Left renal cortex interstitium (tissue), 4 donors: ENCODE measurements around the gene WLS. TPM values are rescaled to one million over a fixed set of nuclear protein-coding genes. Genes with fewer than 3 reads are reported as not detected.
A peak's percentile ranks its signal among the peaks of the same experiment; 100 is the strongest.
"Not testable (repeated sequence)": the region's sequence is repeated elsewhere in the genome, so short reads cannot be mapped to it uniquely, and the experiment has no call there.

Source experiments
- DNase-seq, 4 donors: peaks; one replicate each; pipeline ENCODE4 v3.0.0-alpha.2; 2013; ENCODE audit warnings: low read depth in 4 of 4, low spot score in 2 of 4, missing footprints in 1 of 4
- polyA plus RNA-seq, 4 donors: library from polyadenylated mRNA; unstranded; fragments of 120-200 nt; gene quantifications; one replicate each; pipeline ENCODE4 v1.2.1, GENCODE V29; 2013; ENCODE audit not compliant: insufficient read length in 4 of 4

WLS gene
- polyA plus RNA-seq, 4 donors, result 130 to 191 (median 130) TPM

DNA sequence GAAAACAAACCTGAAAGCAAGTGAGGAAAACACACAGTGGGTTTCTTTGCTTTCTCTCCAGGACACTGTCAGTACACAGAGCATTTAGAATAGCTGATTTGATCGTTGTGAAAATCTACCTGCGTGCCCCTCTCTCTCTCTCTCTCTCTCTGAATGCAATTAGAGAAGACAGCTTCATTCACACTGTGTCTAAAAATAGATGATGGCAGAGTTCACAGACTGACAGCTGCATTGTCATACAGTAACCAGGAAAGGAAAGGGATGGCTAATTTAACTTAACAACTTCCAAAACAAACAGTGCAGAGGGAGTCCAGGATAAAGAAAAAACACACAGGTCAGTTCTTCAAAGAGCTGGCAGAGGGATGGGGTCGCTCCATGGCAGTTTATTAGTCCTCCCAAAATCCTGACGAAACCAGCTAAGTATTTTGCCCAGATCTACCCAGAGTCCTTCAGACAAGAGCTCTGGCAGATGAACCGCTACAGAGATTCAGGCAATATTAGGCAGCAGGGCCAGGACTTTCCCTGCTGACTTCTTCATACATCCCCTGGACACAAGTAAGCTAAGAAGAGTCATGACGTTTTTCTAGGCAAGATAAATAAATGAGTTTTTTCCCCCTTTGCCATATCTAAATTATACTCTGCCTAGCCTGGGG is 58.9 kb downstream of the WLS start:
- peak in 2 of 4 donors; percentile 47 to 49 for DNase-seq

DNA sequence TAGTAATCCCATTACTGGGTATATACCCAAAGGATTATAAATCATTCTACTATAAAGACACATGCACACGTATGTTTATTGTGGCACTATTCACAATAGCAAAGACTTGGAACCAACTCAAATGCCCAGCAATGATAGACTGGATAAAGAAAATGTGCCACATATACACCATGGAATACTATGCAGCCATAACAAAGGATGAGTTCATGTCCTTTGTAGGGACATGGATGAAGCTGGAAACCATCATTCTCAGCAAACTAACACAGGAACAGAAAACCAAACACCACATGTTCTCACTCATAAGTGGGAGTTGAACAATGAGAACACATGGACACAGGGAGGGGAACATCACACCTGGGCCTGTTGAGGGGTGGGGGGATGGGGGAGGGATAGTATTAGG is 60.5 kb downstream of the WLS start:
- not testable (repeated sequence) for DNase-seq

DNA sequence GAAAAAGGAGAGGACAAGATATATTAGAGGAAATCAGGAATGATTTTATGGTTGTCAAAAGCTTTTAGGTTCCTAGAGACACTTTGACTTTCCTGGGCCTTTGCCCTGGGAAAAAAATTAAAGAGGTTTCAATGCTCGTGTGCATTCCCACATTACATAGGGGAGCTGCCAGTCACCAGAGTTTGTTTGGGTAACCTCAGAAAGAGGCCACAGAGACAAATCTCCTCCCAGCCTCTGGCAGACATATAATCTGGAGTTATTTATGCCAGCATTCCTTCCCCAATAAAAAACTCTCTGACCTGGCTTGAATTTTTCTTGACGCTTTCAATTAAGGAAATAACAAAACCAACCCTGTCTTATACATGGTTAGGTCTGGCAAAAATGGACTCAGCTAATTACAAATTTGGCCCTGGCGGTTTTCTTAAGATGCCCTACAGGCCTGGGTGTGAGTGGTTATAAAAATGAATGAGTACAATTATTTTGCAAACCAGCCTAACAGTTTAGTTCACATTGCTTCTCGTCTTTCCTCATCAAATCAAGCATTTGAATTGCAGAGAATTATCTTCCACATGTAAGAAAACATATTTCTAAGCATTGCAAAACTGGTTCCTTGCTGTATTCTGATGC is 63.7 kb downstream of the WLS start:
- no peak for DNase-seq

DNA sequence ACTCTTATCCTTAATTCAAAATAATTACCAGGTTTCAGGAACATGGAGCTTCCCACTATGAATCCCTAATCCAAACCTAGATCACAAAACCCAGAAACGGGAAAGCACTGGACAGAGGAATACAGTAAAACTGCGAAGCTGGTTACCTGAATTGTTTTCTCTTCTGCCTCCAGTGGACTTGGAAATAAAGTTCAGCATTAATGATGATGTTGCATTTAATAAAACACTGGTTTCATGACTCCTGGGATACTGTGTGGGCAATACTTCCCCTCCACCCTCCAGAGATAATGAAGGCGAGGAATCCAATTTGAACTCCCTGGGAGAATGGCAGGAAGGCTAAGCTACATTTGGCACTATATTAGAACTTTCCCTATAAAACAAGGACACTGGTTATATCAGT is 65.1 kb downstream of the WLS start:
- no peak for DNase-seq

DNA sequence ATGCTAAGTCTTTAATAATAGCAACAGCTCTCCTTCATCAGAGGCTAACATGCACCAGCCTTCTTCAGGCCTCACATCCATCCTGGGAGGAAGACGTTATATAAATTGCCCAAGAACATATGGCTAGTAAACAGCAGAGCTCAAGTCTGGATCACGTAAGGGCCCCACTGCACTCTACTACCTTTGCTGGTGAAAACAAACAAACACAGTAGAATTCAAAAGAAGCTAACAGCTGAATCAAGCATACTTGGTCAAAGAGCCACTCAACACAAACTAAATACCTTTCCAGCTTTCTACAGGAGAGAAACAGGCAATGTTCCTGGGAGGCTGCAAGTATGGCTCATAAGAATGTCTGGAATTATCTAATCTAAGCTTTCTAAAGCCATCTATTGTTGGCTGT is 66.0 kb downstream of the WLS start:
- no peak for DNase-seq

DNA sequence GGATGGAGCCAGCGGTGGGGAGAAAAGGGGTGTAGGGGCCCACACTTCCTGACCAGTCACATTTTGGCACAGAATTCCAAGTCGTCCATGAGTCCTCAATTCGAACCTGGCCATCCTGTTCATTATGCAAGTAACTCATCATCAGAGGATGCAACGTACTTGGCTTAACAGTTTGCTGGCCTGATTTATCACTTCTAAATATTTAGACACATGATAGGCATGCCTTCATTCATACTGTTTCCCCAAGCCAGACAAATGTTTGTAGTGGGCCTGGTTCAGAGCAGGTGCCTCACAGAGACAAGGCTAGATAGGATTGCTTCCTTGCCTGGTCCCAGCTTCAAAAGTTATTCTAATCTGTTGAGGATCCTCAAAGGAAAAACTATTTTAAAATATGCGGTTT is 66.7 kb downstream of the WLS start:
- DNase-seq, result no peak

DNA sequence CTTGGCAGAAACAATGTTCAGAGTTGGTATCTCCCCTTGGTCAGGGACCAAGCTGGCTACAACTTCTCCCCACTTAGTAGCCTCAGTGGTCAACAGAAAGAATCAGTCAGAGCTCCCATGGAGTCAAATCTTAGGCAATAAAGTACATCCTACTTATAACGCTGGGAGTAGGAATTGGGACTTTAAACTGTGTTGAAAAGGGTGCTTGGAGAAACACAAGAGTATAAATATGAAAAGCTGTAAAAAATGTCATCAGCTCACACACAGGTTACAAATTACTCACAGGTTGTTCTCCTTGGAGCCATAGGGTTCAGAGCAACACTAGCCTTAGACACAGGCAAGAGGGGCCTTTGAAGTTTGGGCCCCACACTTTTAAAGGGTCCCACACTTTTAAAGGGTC is 67.4 kb downstream of the WLS start:
- no peak for DNase-seq

DNA sequence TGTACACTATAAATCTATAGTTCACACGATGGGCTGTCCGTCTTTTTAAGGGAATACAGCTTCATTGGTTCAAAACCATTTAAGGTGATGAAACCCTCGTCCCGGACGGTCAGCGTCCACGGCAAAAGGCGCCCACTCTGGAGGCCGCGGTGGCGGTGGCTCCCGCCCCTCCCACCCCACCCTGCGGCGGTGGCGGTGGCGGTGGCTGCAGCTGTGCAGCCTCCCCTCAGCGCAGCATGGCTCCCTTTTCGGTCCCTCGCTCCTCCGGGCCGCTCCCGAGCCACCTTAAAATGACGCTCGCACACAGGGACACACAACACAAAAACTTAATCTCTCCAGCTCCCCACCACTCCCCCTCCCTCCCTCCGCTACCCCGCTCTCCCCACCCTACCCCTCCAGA is 69.1 kb downstream of the WLS start:
- no peak for DNase-seq

DNA sequence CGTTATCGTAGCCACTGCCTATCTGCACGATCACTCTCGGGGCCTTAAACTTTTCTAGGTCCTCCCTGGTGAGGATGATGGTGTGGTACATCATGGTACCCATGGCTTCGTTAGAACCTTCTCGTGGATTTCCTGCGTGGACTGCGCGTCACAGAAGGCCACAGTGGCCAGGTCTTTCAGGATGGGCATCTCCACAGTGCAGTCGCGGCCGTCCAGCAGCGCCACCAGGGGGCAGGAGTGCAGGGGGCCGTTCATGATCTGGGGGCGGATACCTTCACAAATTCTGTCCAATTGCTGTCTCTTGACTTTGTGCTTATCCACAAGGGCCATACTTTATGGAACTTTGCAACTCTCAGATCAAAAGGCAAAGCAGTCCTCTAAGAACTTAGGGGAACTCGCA is 69.6 kb downstream of the WLS start:
- DNase-seq, result no peak

DNA sequence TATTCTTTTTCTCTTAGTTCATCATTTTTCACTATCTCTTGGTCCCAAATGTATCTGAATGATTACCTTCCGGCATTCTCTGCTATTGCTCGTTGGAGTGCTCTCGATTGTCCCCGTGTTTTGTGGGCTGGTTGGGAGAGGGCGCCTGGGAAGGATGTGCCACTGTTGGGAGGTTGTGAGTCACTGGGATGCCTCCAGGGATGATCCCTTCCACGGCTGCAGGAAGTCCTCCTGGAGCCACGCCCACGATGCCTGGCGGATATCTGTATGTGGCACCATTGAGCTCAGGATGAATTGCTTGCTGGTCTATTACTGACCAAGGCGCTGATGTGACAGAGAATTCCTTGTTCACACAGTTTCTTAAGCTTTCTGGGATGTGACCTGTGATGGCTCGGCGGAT is 70.7 kb downstream of the WLS start:
- DNase-seq, result not testable (repeated sequence)

DNA sequence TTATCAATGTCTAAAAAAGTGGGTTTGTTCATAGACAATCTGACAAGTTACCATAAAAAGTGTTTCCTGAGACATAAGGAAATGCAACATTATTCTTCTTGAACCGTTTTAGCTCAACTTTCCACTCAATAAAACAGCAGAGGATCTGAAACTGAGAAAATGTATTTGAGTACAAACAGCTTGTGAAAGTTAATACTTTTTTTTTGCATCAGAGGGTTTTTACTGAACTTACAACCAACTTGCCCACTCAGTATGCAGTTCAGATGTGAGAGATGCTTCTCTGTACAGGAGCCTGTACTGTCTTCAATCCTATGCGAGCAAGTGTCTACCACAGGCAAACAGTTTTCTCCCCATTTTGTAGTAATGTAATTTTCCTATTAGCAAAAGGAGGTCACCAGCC is 71.4 kb downstream of the WLS start:
- DNase-seq, result not testable (repeated sequence)

DNA sequence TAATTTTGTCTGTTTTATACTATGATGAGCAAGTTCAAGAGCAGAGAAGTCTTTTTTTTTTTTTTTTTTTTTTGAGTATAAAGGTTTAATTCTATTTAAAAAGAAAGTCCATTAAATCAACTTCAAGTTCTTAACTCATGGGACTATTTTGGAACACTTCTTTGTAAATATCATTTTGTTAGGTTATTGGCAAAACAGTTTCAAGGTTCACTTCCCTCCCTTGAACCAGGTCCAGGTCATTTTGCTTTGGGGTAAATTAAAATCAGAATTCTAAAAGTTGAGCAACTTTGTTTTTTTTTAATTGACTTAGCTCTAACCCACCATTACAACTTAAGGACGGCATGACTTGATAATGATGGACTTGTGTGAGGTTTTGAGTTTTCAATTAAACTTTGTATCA is 72.3 kb downstream of the WLS start:
- DNase-seq, result no peak

DNA sequence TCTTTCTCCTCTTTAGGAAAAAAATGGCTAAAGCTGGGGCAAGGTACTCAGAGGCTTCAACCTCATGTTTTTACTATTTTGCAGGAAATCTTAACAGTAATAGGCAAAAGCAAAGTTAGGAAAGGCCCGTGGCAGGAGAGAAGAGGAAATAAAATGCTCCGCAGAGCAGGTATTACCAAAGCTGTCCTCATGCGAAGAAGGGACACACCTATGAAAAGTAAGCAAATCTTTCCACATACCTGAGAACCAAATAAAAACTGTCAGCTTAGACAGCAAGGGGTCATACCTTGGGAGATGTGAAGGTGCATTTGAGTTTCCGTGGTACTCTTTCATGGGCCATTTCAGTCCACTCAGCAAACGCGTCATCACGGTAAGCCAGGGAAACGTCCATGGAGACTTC is 73.5 kb downstream of the WLS start:
- no peak for DNase-seq

DNA sequence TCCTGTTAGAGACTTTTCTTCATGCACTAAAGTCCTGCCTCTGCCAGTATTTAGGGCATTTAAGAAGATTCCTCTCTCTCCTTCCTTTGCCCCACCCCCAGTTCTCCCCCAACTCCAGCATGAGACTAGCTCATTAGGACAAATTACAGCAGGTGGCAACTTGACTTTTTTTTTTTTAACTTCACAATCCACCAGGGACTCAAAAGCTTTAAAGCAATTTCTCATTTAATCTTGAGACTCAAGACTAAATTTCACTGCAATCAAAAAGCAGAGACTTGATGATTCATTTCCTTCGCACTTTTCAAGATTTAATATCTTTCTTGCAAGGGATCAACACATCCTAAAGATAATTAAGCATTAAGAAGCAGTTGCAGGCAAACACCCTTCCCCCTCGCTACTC is 74.9 kb downstream of the WLS start:
- DNase-seq, result no peak

DNA sequence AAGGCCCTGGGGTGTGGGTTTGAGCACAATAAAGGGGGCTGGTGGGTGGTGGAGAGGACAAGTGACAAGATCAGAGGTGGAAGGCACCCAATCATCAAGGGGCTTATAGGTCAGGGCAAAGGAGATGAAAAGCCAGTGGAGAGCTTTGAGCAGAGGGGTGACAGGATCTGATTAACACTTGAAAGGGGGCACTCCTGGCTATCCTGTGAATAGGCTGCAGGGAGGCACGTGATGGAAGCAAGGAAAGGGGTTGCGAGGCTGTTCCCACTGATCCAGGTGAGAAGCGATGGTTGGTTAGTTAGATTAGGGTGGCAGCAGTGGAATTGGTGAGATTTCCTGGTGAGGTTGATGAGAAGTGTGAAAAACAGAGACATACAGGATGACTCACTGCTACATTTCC is 80.6 kb downstream of the WLS start:
- DNase-seq, result no peak

DNA sequence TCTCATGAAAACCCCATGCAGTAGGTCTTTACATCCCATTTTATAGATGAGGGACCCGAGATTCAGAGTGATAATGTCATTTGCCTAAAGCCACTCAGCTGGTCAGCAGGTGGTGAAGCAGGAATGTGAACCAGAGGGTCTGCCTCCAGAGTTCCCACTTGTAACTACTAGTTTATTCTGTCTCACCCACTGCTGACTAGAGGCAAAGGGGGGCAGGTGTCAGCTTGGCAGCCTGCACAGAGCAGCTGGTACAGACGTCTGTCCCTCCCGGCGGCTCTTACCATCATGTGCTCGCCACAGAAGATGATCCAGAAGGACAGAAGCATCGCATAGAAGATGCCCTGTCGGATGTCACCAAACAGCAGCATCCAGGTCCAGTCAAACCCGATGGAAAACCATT is 82.4 kb downstream of the WLS start:
- DNase-seq, result no peak

DNA sequence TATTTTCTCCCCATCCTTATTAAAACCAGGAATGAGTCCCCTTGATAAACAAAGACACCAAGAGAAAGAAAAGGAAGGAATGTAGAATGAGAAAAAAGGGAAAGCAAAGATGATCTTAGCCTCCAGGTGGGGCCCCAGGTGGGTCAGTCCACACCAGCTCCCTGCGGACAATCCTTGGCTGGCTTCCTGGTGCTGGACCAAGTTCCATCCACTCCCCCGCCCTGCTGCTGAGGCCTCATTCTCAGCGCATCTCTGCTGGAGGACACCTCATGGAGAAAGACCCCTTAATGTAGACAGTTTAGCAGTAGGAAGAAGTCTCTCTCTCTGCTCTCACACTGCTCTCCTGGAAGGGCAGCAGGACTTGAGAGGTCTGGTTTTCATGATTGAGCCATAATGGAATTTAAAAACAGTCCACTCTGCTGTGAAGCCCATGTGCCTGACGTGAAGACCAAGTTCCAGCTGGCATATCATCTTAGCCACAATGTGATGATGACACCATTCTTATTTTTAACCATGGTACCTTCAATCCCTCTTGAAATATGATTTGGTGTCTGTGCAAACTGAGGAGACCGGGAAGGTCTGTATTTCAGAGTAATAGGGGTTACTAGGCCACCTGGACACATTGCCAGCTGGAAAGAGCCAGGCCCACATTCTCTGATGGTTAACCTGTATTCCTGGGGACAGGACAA is 83.1 kb downstream of the WLS start:
- DNase-seq, result no peak

DNA sequence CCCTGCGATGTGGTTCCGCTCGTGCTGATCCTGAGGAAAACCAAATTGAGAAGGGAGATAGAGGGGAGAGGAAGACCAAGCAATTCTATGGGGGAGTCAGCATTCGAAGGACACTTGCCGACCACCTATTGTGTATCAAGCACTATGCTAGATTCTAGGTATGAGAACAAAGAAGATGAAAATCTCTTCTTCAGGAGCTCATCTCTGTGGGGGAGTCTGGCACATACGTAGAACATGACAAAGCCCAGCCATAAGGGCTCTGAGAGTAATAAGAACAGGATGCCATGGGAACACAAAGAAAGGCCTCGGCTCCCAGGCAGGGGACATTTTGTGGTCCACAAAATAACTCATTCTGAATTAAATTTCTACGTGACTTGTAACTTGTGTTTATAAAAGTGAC is 83.7 kb downstream of the WLS start:
- no peak for DNase-seq

DNA sequence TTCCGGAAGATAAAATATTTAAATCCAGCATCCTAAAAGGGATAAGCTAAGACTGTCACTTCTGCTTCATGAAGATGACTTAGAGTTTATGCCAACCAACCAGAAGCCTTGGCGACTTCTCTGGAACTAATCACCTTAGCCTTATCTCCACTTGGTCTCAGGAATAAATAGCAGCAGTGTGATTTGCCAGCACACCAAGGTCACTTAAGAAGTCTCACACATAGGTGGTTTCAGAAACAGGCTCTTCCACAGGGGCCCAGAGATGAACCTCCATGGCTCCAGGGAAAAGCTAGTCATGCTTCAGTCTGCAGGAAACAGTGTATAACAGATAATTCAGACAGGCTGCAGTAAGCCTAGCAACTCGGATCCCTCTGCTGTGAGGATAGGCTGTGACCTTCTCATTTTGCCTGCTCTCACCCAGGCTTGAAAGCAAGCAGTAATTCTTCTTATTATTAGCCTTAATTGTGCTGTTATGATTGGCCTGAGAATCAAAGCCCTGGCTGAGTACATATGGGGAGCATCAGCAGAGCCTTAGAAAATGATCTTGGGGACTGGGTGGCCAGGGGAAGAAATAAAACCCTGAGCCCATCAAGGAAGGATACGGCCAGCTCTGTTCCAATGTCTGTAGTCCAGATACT is 84.7 kb downstream of the WLS start:
- DNase-seq, result no peak

DNA sequence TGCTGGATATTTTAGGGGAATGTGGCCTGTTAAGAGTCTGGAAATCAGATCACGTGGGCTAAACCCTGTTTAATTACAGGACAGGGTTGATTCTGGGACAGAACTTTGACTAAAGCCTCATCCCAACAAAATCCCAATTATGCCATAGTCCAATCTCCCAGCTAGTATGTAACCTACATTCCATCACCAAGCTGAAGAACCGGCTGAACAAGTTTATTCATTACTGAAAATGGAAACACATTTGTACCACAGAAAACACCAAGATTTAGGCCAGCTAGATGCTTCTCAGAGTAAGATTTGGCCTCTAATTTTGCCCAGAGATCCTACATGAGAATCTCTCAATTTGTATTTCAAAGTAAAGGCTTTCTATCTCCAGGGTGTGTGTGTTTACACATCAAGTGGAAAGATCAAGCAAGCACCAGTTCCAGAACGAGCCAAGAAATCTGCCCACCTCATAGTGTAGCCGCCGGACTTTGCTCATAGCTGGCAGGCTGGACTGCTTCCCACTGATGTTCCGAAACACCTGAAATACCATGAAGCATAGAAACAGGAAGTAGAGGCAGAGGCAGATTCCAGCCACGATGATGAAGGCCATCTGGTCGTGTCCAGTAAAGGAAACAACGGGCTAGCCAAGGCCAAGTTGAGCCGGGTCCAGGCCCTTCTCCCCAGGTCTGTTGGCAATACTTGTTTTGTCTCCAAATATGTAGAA is 86.8 kb downstream of the WLS start:
- DNase-seq, result peak in 1 of 4 donors; percentile 37

DNA sequence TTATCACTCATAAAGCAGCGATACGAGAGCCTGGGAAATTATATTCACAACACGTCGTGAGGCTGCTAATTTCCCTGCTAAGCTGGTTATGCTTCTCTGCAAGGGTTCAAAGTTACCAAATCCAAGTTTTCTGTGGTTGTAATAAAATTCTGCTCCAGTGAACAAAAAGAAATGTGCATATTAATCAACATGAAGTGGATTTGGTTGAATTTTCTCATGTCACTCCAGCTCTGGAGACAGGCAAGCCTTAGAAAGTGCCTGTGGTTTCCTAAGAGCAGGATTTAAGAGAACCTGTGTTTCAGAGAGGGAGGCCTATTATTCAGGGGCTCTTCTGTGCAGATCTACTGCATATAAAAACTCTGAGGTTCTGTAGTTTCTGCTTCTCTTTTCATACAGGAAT is 87.5 kb downstream of the WLS start:
- DNase-seq, result no peak
